Measurements from ENCODE around the gene BRSK1.
A peak's percentile ranks its signal among the peaks of the same experiment; 100 is the strongest.

The BRSK1 gene

GRCh38 chr19:55257461-55258420 is 26.1 kb upstream of the BRSK1 start:
- Histone ChIP-seq H3K79me1 (ENCODE audit: low read depth, low read length) (peaks cover 17% of the 10 kb centered on the region), H2BK120ac (ENCODE audit: low read depth, low read length) (no peak overlapping the region), H2BK12ac (ENCODE audit: low read length) (no peak overlapping the region), H3K9ac (ENCODE audit: low read depth, low read length, poor library complexity) (peak overlapping the region; percentile 86), H3K14ac (ENCODE audit: low read length) (peak overlapping the region; percentile 31), H3K23ac (ENCODE audit: low read depth, low read length, poor library complexity) (peak overlapping the region; percentile 47), H2AFZ (ENCODE audit: low read length) (peak overlapping the region; percentile 88), H2AK5ac (ENCODE audit: low read depth, low read length) (no peak overlapping the region), H3K36me3 (replicated peaks in 1 of 2; ENCODE audit: control insufficient read depth in 2 of 2, insufficient read depth in 2 of 2, low read length in 2 of 2) (peaks cover 0 to 24% of the 10 kb centered on the region in 2 donors), H3K27me3 (ENCODE audit: control insufficient read depth in 3 of 3, insufficient read depth in 3 of 3, low read depth in 1 of 3, low read length in 3 of 3) (no peaks in the 10 kb centered on the region), H3K4me1 (ENCODE audit: control insufficient read depth in 2 of 2, insufficient read depth in 1 of 2, low read depth in 1 of 2, low read length in 2 of 2) (peaks cover 12 to 17% of the 10 kb centered on the region in 2 donors), H4K91ac (ENCODE audit: low read depth, low read length, poor library complexity) (no peak overlapping the region), H3K27ac (replicated peaks; ENCODE audit: low read length) (no peak overlapping the region), H2BK15ac (ENCODE audit: low read length) (no peak overlapping the region), H2BK5ac (ENCODE audit: low read length) (peak overlapping the region; percentile 83), H3K18ac (ENCODE audit: low read length) (peak overlapping the region; percentile 70), H4K8ac (ENCODE audit: low read depth, low read length) (no peak overlapping the region), H3K9me3 (replicated peaks in 1 of 2; ENCODE audit: control insufficient read depth in 2 of 2, insufficient read depth in 1 of 2, low read depth in 1 of 2, low read length in 2 of 2) (no peaks in the 10 kb centered on the region), H3K4ac (ENCODE audit: low read length) (no peak overlapping the region), H3K4me3 (ENCODE audit: low read length in 2 of 2) (peak overlapping the region; percentile 90 to 99), H3K4me2 (ENCODE audit: insufficient read depth, low read length, poor library complexity, severe bottlenecking) (peak overlapping the region; percentile 81)
- no peak for DNase-seq (ENCODE audit: low spot score)
- WGBS, 2 donors (ENCODE audit: extremely low coverage in 2 of 2, insufficient read length in 2 of 2, insufficient replicate concordance in 1 of 2), result no CpG with 5 or more reads among the region's 51 CpGs

- Histone ChIP-seq H3K9me3 (replicated peaks in 1 of 2; ENCODE audit: control insufficient read depth in 2 of 2, insufficient read depth in 1 of 2, low read depth in 1 of 2, low read length in 2 of 2) (no peaks in the 10 kb centered on the region), H3K23ac (ENCODE audit: low read depth, low read length, poor library complexity) (peak overlapping the region; percentile 98), H3K4ac (ENCODE audit: low read length) (no peak overlapping the region), H3K79me1 (ENCODE audit: low read depth, low read length) (peaks cover 15% of the 10 kb centered on the region), H3K9ac (ENCODE audit: low read depth, low read length, poor library complexity) (peak overlapping the region; percentile 97), H2AFZ (ENCODE audit: low read length) (peak overlapping the region; percentile 88), H3K4me3 (ENCODE audit: low read length in 2 of 2) (peak overlapping the region; percentile 90 to 99), H4K91ac (ENCODE audit: low read depth, low read length, poor library complexity) (no peak overlapping the region), H3K4me1 (ENCODE audit: control insufficient read depth in 2 of 2, insufficient read depth in 1 of 2, low read depth in 1 of 2, low read length in 2 of 2) (peaks cover 12 to 17% of the 10 kb centered on the region in 2 donors), H2BK12ac (ENCODE audit: low read length) (peak overlapping the region; percentile 60), H3K4me2 (ENCODE audit: insufficient read depth, low read length, poor library complexity, severe bottlenecking) (peak overlapping the region; percentile 81), H4K8ac (ENCODE audit: low read depth, low read length) (no peak overlapping the region), H3K27me3 (ENCODE audit: control insufficient read depth in 3 of 3, insufficient read depth in 3 of 3, low read depth in 1 of 3, low read length in 3 of 3) (no peaks in the 10 kb centered on the region), H2AK5ac (ENCODE audit: low read depth, low read length) (no peak overlapping the region), H3K14ac (ENCODE audit: low read length) (peak overlapping the region; percentile 87), H3K27ac (replicated peaks; ENCODE audit: low read length) (peak overlapping the region; percentile 70), H2BK15ac (ENCODE audit: low read length) (peak overlapping the region; percentile 80), H3K36me3 (replicated peaks in 1 of 2; ENCODE audit: control insufficient read depth in 2 of 2, insufficient read depth in 2 of 2, low read length in 2 of 2) (peaks cover 0 to 20% of the 10 kb centered on the region in 2 donors), H3K18ac (ENCODE audit: low read length) (peak overlapping the region; percentile 99), H2BK5ac (ENCODE audit: low read length) (peak overlapping the region; percentile 79), H2BK120ac (ENCODE audit: low read depth, low read length) (no peak overlapping the region)
- WGBS, 2 donors (ENCODE audit: extremely low coverage in 2 of 2, insufficient read length in 2 of 2, insufficient replicate concordance in 1 of 2), result no CpG with 5 or more reads among the region's 53 CpGs
- DNase-seq (ENCODE audit: low spot score), result no peak
These were observed 25.3 kb upstream of the BRSK1 start for GRCh38 chr19:55258476-55258827.

GRCh38 chr19:55258828-55259539 is 24.8 kb upstream of the BRSK1 start, which contains the start of gene PPP6R1:
Gene PPP6R1 (minus strand): TSS chr19:55259017. CDS start chr19:55247103, 11,914 bp downstream.
- Histone ChIP-seq H2BK5ac (ENCODE audit: low read length) (peak within 1 kb of the TSS; percentile 83), H3K4ac (ENCODE audit: low read length) (no peak within 1 kb of the TSS), H3K23ac (ENCODE audit: low read depth, low read length, poor library complexity) (peak within 1 kb of the TSS; percentile 98), H2AFZ (ENCODE audit: low read length) (peak within 1 kb of the TSS; percentile 88), H2AK5ac (ENCODE audit: low read depth, low read length) (peak within 1 kb of the TSS; percentile 74), H3K9ac (ENCODE audit: low read depth, low read length, poor library complexity) (peak within 1 kb of the TSS; percentile 97), H3K18ac (ENCODE audit: low read length) (peak within 1 kb of the TSS; percentile 99), H4K91ac (ENCODE audit: low read depth, low read length, poor library complexity) (no peak within 1 kb of the TSS), H3K27me3 (ENCODE audit: control insufficient read depth in 3 of 3, insufficient read depth in 3 of 3, low read depth in 1 of 3, low read length in 3 of 3) (no peaks in the 10 kb centered on the region), H3K27ac (replicated peaks; ENCODE audit: low read length) (peak within 1 kb of the TSS; percentile 98), H3K4me3 (ENCODE audit: low read length in 2 of 2) (peak within 1 kb of the TSS; percentile 90 to 99), H2BK15ac (ENCODE audit: low read length) (peak within 1 kb of the TSS; percentile 80), H3K36me3 (replicated peaks in 1 of 2; ENCODE audit: control insufficient read depth in 2 of 2, insufficient read depth in 2 of 2, low read length in 2 of 2) (peaks cover 0 to 15% of the 10 kb centered on the region in 2 donors), H4K8ac (ENCODE audit: low read depth, low read length) (no peak within 1 kb of the TSS), H3K14ac (ENCODE audit: low read length) (peak within 1 kb of the TSS; percentile 87), H3K4me1 (ENCODE audit: control insufficient read depth in 2 of 2, insufficient read depth in 1 of 2, low read depth in 1 of 2, low read length in 2 of 2) (peaks cover 12 to 17% of the 10 kb centered on the region in 2 donors), H2BK120ac (ENCODE audit: low read depth, low read length) (no peak within 1 kb of the TSS), H3K79me1 (ENCODE audit: low read depth, low read length) (peaks cover 15% of the 10 kb centered on the region), H2BK12ac (ENCODE audit: low read length) (peak within 1 kb of the TSS; percentile 60), H3K4me2 (ENCODE audit: insufficient read depth, low read length, poor library complexity, severe bottlenecking) (peak within 1 kb of the TSS; percentile 82), H3K9me3 (replicated peaks in 1 of 2; ENCODE audit: control insufficient read depth in 2 of 2, insufficient read depth in 1 of 2, low read depth in 1 of 2, low read length in 2 of 2) (no peaks in the 10 kb centered on the region)
- no CpG with 5 or more reads among the region's 76 CpGs for WGBS, 2 donors (ENCODE audit: extremely low coverage in 2 of 2, insufficient read length in 2 of 2, insufficient replicate concordance in 1 of 2)
- peak; percentile 98 for DNase-seq (ENCODE audit: low spot score)
